Kidney glomerular epithelial cell (primary cell): ENCODE results near the gene APPBP2.
"Not testable (repeated sequence)": the region's sequence is repeated elsewhere in the genome, so short reads cannot be mapped to it uniquely, and the experiment has no call there.

Source experiments
- DNase-seq: peaks from one replicate; lab custom pipeline; 2025; lab: John Stamatoyannopoulos, UW

The APPBP2 gene

GRCh38 chr17:60435244-60436167, 90.5 kb downstream of the APPBP2 start:
- peak; percentile 80 for DNase-seq

- not testable (repeated sequence) for DNase-seq
Observed at GRCh38 chr17:60433021-60433997, 92.7 kb downstream of the APPBP2 start.

- DNase-seq: not testable (repeated sequence)
Observed at GRCh38 chr17:60430561-60430960, 95.5 kb downstream of the APPBP2 start.

- not testable (repeated sequence) for DNase-seq
Observed at GRCh38 chr17:60428491-60428890, 97.6 kb downstream of the APPBP2 start.

- DNase-seq: no peak
Observed at GRCh38 chr17:60426596-60426995, 99.4 kb downstream of the APPBP2 start.

GRCh38 chr17:60425626-60426025, 100.4 kb downstream of the APPBP2 start:
- DNase-seq: no peak

- DNase-seq: no peak
Observed at GRCh38 chr17:60423865-60424264, 102.2 kb downstream of the APPBP2 start.

GRCh38 chr17:60422162-60422665, 103.8 kb downstream of the APPBP2 start, which contains the start of gene CHCT1:
Gene CHCT1 (plus strand): TSS chr17:60422489. CDS start chr17:60422593, 104 bp downstream.
- DNase-seq: no peak

- no peak for DNase-seq
Observed at GRCh38 chr17:60421273-60422161, 104.5 kb downstream of the APPBP2 start.

GRCh38 chr17:60419875-60420274, 106.2 kb downstream of the APPBP2 start:
- not testable (repeated sequence) for DNase-seq

- not testable (repeated sequence) for DNase-seq
Observed at GRCh38 chr17:60419003-60419402, 107.0 kb downstream of the APPBP2 start.

- no peak for DNase-seq
Observed at GRCh38 chr17:60416368-60416925, 109.6 kb downstream of the APPBP2 start.

GRCh38 chr17:60415146-60415545, 110.9 kb downstream of the APPBP2 start:
- no peak for DNase-seq

- no peak for DNase-seq
Observed at GRCh38 chr17:60412701-60413100, 113.3 kb downstream of the APPBP2 start.

GRCh38 chr17:60410001-60410400, 116.0 kb downstream of the APPBP2 start:
- DNase-seq: no peak

GRCh38 chr17:60406887-60407286, 119.2 kb downstream of the APPBP2 start:
- DNase-seq: no peak

GRCh38 chr17:60403962-60404361, 122.1 kb downstream of the APPBP2 start:
- no peak for DNase-seq

- DNase-seq: no peak
Observed at GRCh38 chr17:60403523-60403810, 122.6 kb downstream of the APPBP2 start.

GRCh38 chr17:60401819-60402218, 124.2 kb downstream of the APPBP2 start:
- no peak for DNase-seq

GRCh38 chr17:60398227-60398959, 127.6 kb downstream of the APPBP2 start:
- DNase-seq: no peak
